PC-3 (cell line): ENCODE results near the gene PADI1. TPM values are rescaled to one million over a fixed set of nuclear protein-coding genes. Genes with fewer than 3 reads are reported as not detected.

Experiments
- ATAC-seq: fragments of 200-7000 bp; cut with Tn5 transposase; 2 replicates; pipeline ENCODE4 v1.9.1; 2020; ENCODE audit warnings: mild to moderate bottlenecking, moderate library complexity
- BruUV-seq: library from RNA; stranded (reverse); fragments of 400-500 nt; replicated peaks from 2 replicates; lab custom pipeline; 2021; lab: Mats Ljungman, UMichigan
- CTCF ChIA-PET: fragments of 300-600 bp; sonication (Branson Sonifier 250); formaldehyde crosslinking; loops from one replicate; lab custom pipeline; 2022; ENCODE audit warnings: antibody characterized with exemption; lab: Charles Lee
- POLR2A ChIA-PET: fragments of 300-600 bp; sonication (Branson Sonifier 250); formaldehyde crosslinking; loops from one replicate; lab custom pipeline; 2022; ENCODE audit warnings: antibody characterized with exemption; ENCODE audit not compliant: unreplicated experiment; lab: Charles Lee
- DNase-seq: peaks from one replicate; pipeline ENCODE4 v3.0.0-alpha.2; 2015
- H2AFZ ChIP-seq: fragments of 300-600 bp; sonication (generic); 2 replicates; pipeline ENCODE4 v1.6.0; 2016; ENCODE audit warnings: antibody characterized with exemption, low read length
- H3F3A ChIP-seq: fragments of 300-600 bp; sonication (generic); one replicate; pipeline ENCODE4 v1.6.0; 2017; ENCODE audit warnings: antibody characterized with exemption, low read length, control low read depth, mild to moderate bottlenecking; ENCODE audit not compliant: unreplicated experiment
- H3K27ac ChIP-seq: fragments of 300-600 bp; sonication (generic); 2 replicates; pipeline ENCODE4 v1.5.1; 2016; ENCODE audit warnings: mild to moderate bottlenecking, low read length
- H3K27me3 ChIP-seq: fragments of 300-600 bp; sonication (generic); 2 replicates; pipeline ENCODE4 v1.6.1; 2016; ENCODE audit warnings: low read length, mixed read lengths
- H3K36me3 ChIP-seq: fragments of 300-600 bp; sonication (generic); 2 replicates; pipeline ENCODE4 v1.6.1; 2016; ENCODE audit warnings: low read depth, mixed run types, low read length, mixed read lengths
- H3K4me1 ChIP-seq: fragments of 300-600 bp; sonication (generic); 2 replicates; pipeline ENCODE4 v1.5.1; 2016; ENCODE audit warnings: low read length; ENCODE audit not compliant: insufficient read depth
- H3K4me2 ChIP-seq: fragments of 300-600 bp; sonication (generic); 2 replicates; pipeline ENCODE4 v1.6.0; 2016; ENCODE audit warnings: low read length
- H3K4me3 ChIP-seq: fragments of 300-600 bp; sonication (generic); 2 replicates; pipeline ENCODE4 v1.5.1; 2016; ENCODE audit warnings: mild to moderate bottlenecking, low read length, mixed read lengths
- H3K79me2 ChIP-seq: fragments of 300-600 bp; sonication (generic); 2 replicates; pipeline ENCODE4 v1.6.1; 2017; ENCODE audit warnings: low read length, mixed read lengths
- H3K9ac ChIP-seq: fragments of 300-600 bp; sonication (generic); 2 replicates; pipeline ENCODE4 v1.6.0; 2016; ENCODE audit warnings: mild to moderate bottlenecking, low read length
- H3K9me2 ChIP-seq: fragments of 300-600 bp; sonication (generic); replicated peaks from 2 replicates; pipeline ENCODE4 v1.6.1; 2016; ENCODE audit warnings: mixed run types, low read length, mixed read lengths
- H3K9me3 ChIP-seq: fragments of 300-600 bp; sonication (generic); 2 replicates; pipeline ENCODE4 v1.6.1; 2016; ENCODE audit warnings: low read length, mixed read lengths
- H4K20me1 ChIP-seq: fragments of 300-600 bp; sonication (generic); 2 replicates; pipeline ENCODE4 v1.6.1; 2016; ENCODE audit warnings: low read length, mixed read lengths
- CTCF ChIP-seq: fragments of 300-600 bp; sonication (generic); conservative IDR thresholded peaks from 2 replicates; pipeline ENCODE4 v1.5.1; 2017; ENCODE audit warnings: antibody characterized with exemption, low read depth, mild to moderate bottlenecking, low read length
- EZH2 ChIP-seq: fragments of 300-600 bp; sonication (generic); IDR thresholded peaks from one replicate; pipeline ENCODE4 v1.6.1; 2017; ENCODE audit warnings: antibody characterized with exemption, mild to moderate bottlenecking, low read length; ENCODE audit not compliant: unreplicated experiment
- EZH2phosphoT487 ChIP-seq: fragments of 300-600 bp; sonication (generic); IDR thresholded peaks from 2 replicates; pipeline ENCODE4 v1.6.1; 2018; ENCODE audit warnings: mild to moderate bottlenecking, antibody characterized with exemption, low read length, borderline replicate concordance
- intact Hi-C: fragments of 100-400 bp; cut with micrococcal nuclease; formaldehyde crosslinking; loops from 2 replicates; pipeline ENCODE4 v1.9.0; 2023
- total RNA-seq: library from RNA; depleted of rRNA; stranded (reverse); fragments of >200 nt; gene quantifications from 2 replicates; pipeline ENCODE4 v1.2.3, GENCODE V29; 2014

PADI1 gene
- total RNA-seq, 1 experiment from 2014 or later, result 0.73 TPM

- ChIA-PET CTCF (no interaction called here), POLR2A (interaction anchor here (0.6 kb wide), 1 partner anchor 44 kb away, joined by 3 read pairs; no protein-coding TSS in a partner anchor)
- H3K9me2 ChIP-seq, result no peaks in the 10 kb centered on the region
- H3F3A ChIP-seq, result no peaks in the 10 kb centered on the region
- DNase-seq (no peak), ATAC-seq (peak; percentile 6; the same call in 1 of the 2 replicates)
- H3K4me2 ChIP-seq, result peak overlapping the region; percentile 62
- H3K79me2 ChIP-seq, result no peaks in the 10 kb centered on the region
- no peaks in the 10 kb centered on the region for H3K36me3 ChIP-seq
- peak overlapping the region; percentile 65 for H3K9ac ChIP-seq
- H4K20me1 ChIP-seq, result no peaks in the 10 kb centered on the region
- peaks cover 28% of the 10 kb centered on the region for H3K4me1 ChIP-seq
- H2AFZ ChIP-seq, result peak overlapping the region; percentile 50
- H3K9me3 ChIP-seq, result no peaks in the 10 kb centered on the region
- H3K27me3 ChIP-seq, result no peaks in the 10 kb centered on the region
- TSS peak; percentile 97 for BruUV-seq
- TF ChIP-seq CTCF (no peak), EZH2 (no peak), EZH2phosphoT487 (no peak)
- intact Hi-C loops, result loop anchor here (5.0 kb wide), 1 partner anchor 62 kb away; no protein-coding TSS in a partner anchor
- peak overlapping the region; percentile 81 for H3K27ac ChIP-seq
- no peak overlapping the region for H3K4me3 ChIP-seq
Observed at GRCh38 chr1:17189632-17189990, 15.3 kb upstream of the PADI1 start.

- no peak overlapping the region for H3K4me3 ChIP-seq
- peak; percentile 96 for ATAC-seq
- intact Hi-C loops, result no loop called here
Observed at GRCh38 chr1:17190010-17190995, 14.6 kb upstream of the PADI1 start.

More at GRCh38 chr1:17190010-17190995, 14.6 kb upstream of the PADI1 start:
- no peaks in the 10 kb centered on the region for H3F3A ChIP-seq
- BruUV-seq, result TSS peak; percentile 87
- peak overlapping the region; percentile 50 for H2AFZ ChIP-seq
- no peaks in the 10 kb centered on the region for H3K9me3 ChIP-seq
- CTCF ChIA-PET, result no interaction called here
- peak overlapping the region; percentile 62 for H3K4me2 ChIP-seq
- H3K9ac ChIP-seq, result peak overlapping the region; percentile 65
- POLR2A ChIA-PET, result interaction anchor here (0.6 kb wide), 1 partner anchor 44 kb away, joined by 3 read pairs; no protein-coding TSS in a partner anchor
- H3K79me2 ChIP-seq, result no peaks in the 10 kb centered on the region
- H3K9me2 ChIP-seq, result no peaks in the 10 kb centered on the region
- no peak for TF ChIP-seq CTCF
- no peak for TF ChIP-seq EZH2
- TF ChIP-seq EZH2phosphoT487, result no peak
- H4K20me1 ChIP-seq, result no peaks in the 10 kb centered on the region
- peak overlapping the region; percentile 81 for H3K27ac ChIP-seq
- peak; percentile 94 for DNase-seq
- H3K4me1 ChIP-seq, result peaks cover 28% of the 10 kb centered on the region
- no peaks in the 10 kb centered on the region for H3K36me3 ChIP-seq
- no peaks in the 10 kb centered on the region for H3K27me3 ChIP-seq
